Hematopoietic multipotent progenitor cell treated with erythropoietin and hydrocortisone succinate and interleukin-3 and kit ligand, for 15 days (in vitro differentiated cells): ENCODE data around the gene NCLN.
"Not testable (repeated sequence)": the region's sequence is repeated elsewhere in the genome, so short reads cannot be mapped to it uniquely, and the experiment has no call there.

ENCODE experiments used
- DNase-seq: peaks from one replicate; pipeline ENCODE4 v3.0.0-alpha.2; 2015; ENCODE audit warnings: low spot score

NCLN gene

GRCh38 chr19:3198901-3199700, 13.4 kb downstream of the NCLN start:
- no peak for DNase-seq

GRCh38 chr19:3201072-3201700, 15.5 kb downstream of the NCLN start:
- no peak for DNase-seq

GRCh38 chr19:3201911-3202310, 16.2 kb downstream of the NCLN start:
- DNase-seq: no peak

GRCh38 chr19:3202346-3202745, 16.6 kb downstream of the NCLN start:
- DNase-seq: no peak

- not testable (repeated sequence) for DNase-seq
Observed at GRCh38 chr19:3202895-3203294, 17.2 kb downstream of the NCLN start.

GRCh38 chr19:3203805-3204645, 18.3 kb downstream of the NCLN start:
- no peak for DNase-seq

- DNase-seq: no peak
Observed at GRCh38 chr19:3204646-3205275, 19.0 kb downstream of the NCLN start.

- DNase-seq: no peak
Observed at GRCh38 chr19:3206216-3206953, 20.7 kb downstream of the NCLN start.

GRCh38 chr19:3207461-3208242, 21.9 kb downstream of the NCLN start:
- no peak for DNase-seq

- DNase-seq: no peak
Observed at GRCh38 chr19:3208317-3209207, 22.8 kb downstream of the NCLN start.

- peak; percentile 67 for DNase-seq
Observed at GRCh38 chr19:3210347-3211017, 24.8 kb downstream of the NCLN start.

- no peak for DNase-seq
Observed at GRCh38 chr19:3211191-3211590, 25.5 kb downstream of the NCLN start.

GRCh38 chr19:3213159-3213558, 27.4 kb downstream of the NCLN start:
- no peak for DNase-seq

- DNase-seq: no peak
Observed at GRCh38 chr19:3216874-3217273, 31.1 kb downstream of the NCLN start.

GRCh38 chr19:3220576-3220975, 34.8 kb downstream of the NCLN start:
- DNase-seq: no peak

- DNase-seq: not testable (repeated sequence)
Observed at GRCh38 chr19:3221576-3221975, 35.8 kb downstream of the NCLN start.

GRCh38 chr19:3222709-3223108, 37.0 kb downstream of the NCLN start:
- no peak for DNase-seq

- DNase-seq: peak; percentile 65
Observed at GRCh38 chr19:3224346-3225168, 38.8 kb downstream of the NCLN start, which contains the start of gene CELF5. Gene CELF5, plus strand, starts transcription at chr19:3224661. Its CDS starts 79 bp downstream, at chr19:3224740.
